Measurements from ENCODE around the gene MSH4. TPM values are rescaled to one million over a fixed set of nuclear protein-coding genes. Genes with fewer than 3 reads are reported as not detected.
"Not testable (repeated sequence)": the region's sequence is repeated elsewhere in the genome, so short reads cannot be mapped to it uniquely, and the experiment has no call there.

MSH4 gene
- total and polyA plus RNA-seq, 10 donors, result 0.17 to 0.85 (median 0.33) TPM

- Histone ChIP-seq H3K9me3 (no peaks in the 10 kb centered on the region), H3K4me1 (no peaks in the 10 kb centered on the region), H3K4me3 (no peak overlapping the region), H3K27ac (no peak overlapping the region), H3K36me3 (peaks cover 0 to 34% (median 6%) of the 10 kb centered on the region in 6 donors), H3K27me3 (replicated peaks in 1 of 7) (no peaks in the 10 kb centered on the region)
- intact Hi-C loops (cut with DNase I; ENCODE audit: low total_unique reads), result no loop called here
- no peak for DNase-seq
- no peak for TF ChIP-seq POLR2A (IDR thresholded peaks at IDR 0.05)
- TF ChIP-seq POLR2AphosphoS5 (IDR thresholded peaks at IDR 0.05), result no peak
- 94 to 100% (median 97%) methylated on average over 1 of the region's 1 CpG for WGBS, 5 donors
Observed at GRCh38 chr1:75765697-75766355, 30.9 kb upstream of the MSH4 start.

- TF ChIP-seq POLR2A (IDR thresholded peaks at IDR 0.05) (no peak), CTCF (IDR thresholded peaks at IDR 0.05 in 8 of 11, conservative IDR thresholded peaks at IDR 0.05 in 3 of 11) (no peak), POLR2AphosphoS5 (IDR thresholded peaks at IDR 0.05) (no peak)
- Histone ChIP-seq H3K9me3 (no peaks in the 10 kb centered on the region), H3K27ac (no peak overlapping the region), H3K4me1 (no peaks in the 10 kb centered on the region), H3K36me3 (peaks cover 0 to 12% (median under 1%) of the 10 kb centered on the region in 6 donors), H3K27me3 (replicated peaks in 1 of 7) (no peaks in the 10 kb centered on the region), H3K4me3 (no peak overlapping the region)
- no peak for DNase-seq
- intact Hi-C loops (cut with DNase I; ENCODE audit: low total_unique reads), result no loop called here
- WGBS, 5 donors, result 87 to 100% (median 96%) methylated on average over 1 of the region's 1 CpG
Observed at GRCh38 chr1:75768016-75768415, 28.7 kb upstream of the MSH4 start.

- Histone ChIP-seq H3K27me3 (replicated peaks in 1 of 7) (no peaks in the 10 kb centered on the region), H3K36me3 (no peaks in the 10 kb centered on the region), H3K4me1 (no peaks in the 10 kb centered on the region), H3K27ac (no peak overlapping the region), H3K4me3 (no peak overlapping the region), H3K9me3 (no peaks in the 10 kb centered on the region)
- intact Hi-C loops (cut with DNase I; ENCODE audit: low total_unique reads), result no loop called here
- TF ChIP-seq POLR2A (IDR thresholded peaks at IDR 0.05) (no peak), CTCF (IDR thresholded peaks at IDR 0.05 in 8 of 11, conservative IDR thresholded peaks at IDR 0.05 in 3 of 11) (no peak), POLR2AphosphoS5 (IDR thresholded peaks at IDR 0.05) (no peak)
- DNase-seq, result no peak
- WGBS, 5 donors, result 77 to 85% (median 84%) methylated on average over 1 of the region's 1 CpG
Observed at GRCh38 chr1:75770761-75771160, 25.9 kb upstream of the MSH4 start.

- no peak overlapping the region for H3K4me3 ChIP-seq
- no peak for DNase-seq
- intact Hi-C loops (cut with DNase I; ENCODE audit: low total_unique reads), result no loop called here
- no peaks in the 10 kb centered on the region for H3K27me3 ChIP-seq (replicated peaks in 1 of 7)
- 78 to 88% (median 81%) methylated on average over 3 of the region's 3 CpGs for WGBS, 5 donors
- no peaks in the 10 kb centered on the region for H3K36me3 ChIP-seq
- no peak for TF ChIP-seq POLR2A (IDR thresholded peaks at IDR 0.05)
- no peak for TF ChIP-seq CTCF (IDR thresholded peaks at IDR 0.05 in 8 of 11, conservative IDR thresholded peaks at IDR 0.05 in 3 of 11)
- TF ChIP-seq POLR2AphosphoS5 (IDR thresholded peaks at IDR 0.05), result no peak
- H3K27ac ChIP-seq, result no peak overlapping the region
- H3K9me3 ChIP-seq, result no peaks in the 10 kb centered on the region
- H3K4me1 ChIP-seq, result no peaks in the 10 kb centered on the region
Observed at GRCh38 chr1:75771978-75772377, 24.7 kb upstream of the MSH4 start.

GRCh38 chr1:75777812-75778211 is 18.9 kb upstream of the MSH4 start:
- intact Hi-C loops (cut with DNase I; ENCODE audit: low total_unique reads); H3K36me3 ChIP-seq: not testable (repeated sequence)
- WGBS, 5 donors, result 70 to 97% (median 82%) methylated on average over 4 of the region's 4 CpGs

GRCh38 chr1:75778694-75779093 is 18.0 kb upstream of the MSH4 start:
- H3K27ac ChIP-seq; H3K4me1 ChIP-seq; H3K36me3 ChIP-seq; H3K4me3 ChIP-seq; H3K27me3 ChIP-seq (replicated peaks in 1 of 7); intact Hi-C loops (cut with DNase I; ENCODE audit: low total_unique reads); DNase-seq: not testable (repeated sequence)
- WGBS, 5 donors, result 91 to 97% (median 95%) methylated on average over 5 of the region's 5 CpGs
- H3K9me3 ChIP-seq, result peaks cover 0 to 11% (median 7%) of the 10 kb centered on the region in 8 donors

More at GRCh38 chr1:75777812-75778211, 18.9 kb upstream of the MSH4 start:
- not testable (repeated sequence) for DNase-seq; H3K27ac ChIP-seq; H3K27me3 ChIP-seq (replicated peaks in 1 of 7); H3K4me3 ChIP-seq; H3K4me1 ChIP-seq
- H3K9me3 ChIP-seq, result peaks cover 0 to 11% (median 7%) of the 10 kb centered on the region in 8 donors

- not testable (repeated sequence) for H3K36me3 ChIP-seq; DNase-seq; H3K27ac ChIP-seq; H3K27me3 ChIP-seq (replicated peaks in 1 of 7); H3K4me3 ChIP-seq
- 61 to 85% (median 70%) methylated on average over 4 of the region's 4 CpGs for whole genome bisulfite sequencing, 5 donors
- intact Hi-C loops (cut with DNase I; ENCODE audit: low total_unique reads), result loop anchor here (10.0 kb wide), 1 partner anchor 55 kb away; the partner anchor contains the start of gene ACADM
- Histone ChIP-seq H3K9me3 (peaks cover 0 to 11% (median 7%) of the 10 kb centered on the region in 8 donors), H3K4me1 (peaks cover 0 to 13% (median 5%) of the 10 kb centered on the region in 6 donors)
Observed at GRCh38 chr1:75780183-75780582, 16.5 kb upstream of the MSH4 start.

GRCh38 chr1:75783920-75784319 is 12.8 kb upstream of the MSH4 start:
- Histone ChIP-seq H3K36me3 (peaks cover 0 to 10% (median 0%) of the 10 kb centered on the region in 6 donors), H3K4me1 (peaks cover 19 to 43% (median 32%) of the 10 kb centered on the region in 6 donors), H3K27ac (peak overlapping the region in 5 of 8 donors; percentile 89 to 94 (median 93)), H3K4me3 (peak overlapping the region in 2 of 8 donors; percentile 66 to 89)
- WGBS, 5 donors, result 83 to 99% (median 94%) methylated on average over 4 of the region's 4 CpGs
- DNase-seq; H3K27me3 ChIP-seq (replicated peaks in 1 of 7); H3K9me3 ChIP-seq: not testable (repeated sequence)
- intact Hi-C loops (cut with DNase I; ENCODE audit: low total_unique reads), result loop anchor here (10.0 kb wide), 1 partner anchor 59 kb away; the partner anchor contains the start of gene ACADM

Data from spleen (tissue), 11 donors.